Ramos (cell line): ENCODE results near the gene CEP97.
"Not testable (repeated sequence)": the region's sequence is repeated elsewhere in the genome, so short reads cannot be mapped to it uniquely, and the experiment has no call there.

ENCODE experiments used
- in situ Hi-C: fragments of 300-500 bp; cut with MboI; formaldehyde crosslinking; loops from one replicate; pipeline ENCODE4 v1.14.3; 2022; ENCODE audit warnings: low sequenced_read_pairs; ENCODE audit not compliant: unreplicated experiment

CEP97 gene

DNA sequence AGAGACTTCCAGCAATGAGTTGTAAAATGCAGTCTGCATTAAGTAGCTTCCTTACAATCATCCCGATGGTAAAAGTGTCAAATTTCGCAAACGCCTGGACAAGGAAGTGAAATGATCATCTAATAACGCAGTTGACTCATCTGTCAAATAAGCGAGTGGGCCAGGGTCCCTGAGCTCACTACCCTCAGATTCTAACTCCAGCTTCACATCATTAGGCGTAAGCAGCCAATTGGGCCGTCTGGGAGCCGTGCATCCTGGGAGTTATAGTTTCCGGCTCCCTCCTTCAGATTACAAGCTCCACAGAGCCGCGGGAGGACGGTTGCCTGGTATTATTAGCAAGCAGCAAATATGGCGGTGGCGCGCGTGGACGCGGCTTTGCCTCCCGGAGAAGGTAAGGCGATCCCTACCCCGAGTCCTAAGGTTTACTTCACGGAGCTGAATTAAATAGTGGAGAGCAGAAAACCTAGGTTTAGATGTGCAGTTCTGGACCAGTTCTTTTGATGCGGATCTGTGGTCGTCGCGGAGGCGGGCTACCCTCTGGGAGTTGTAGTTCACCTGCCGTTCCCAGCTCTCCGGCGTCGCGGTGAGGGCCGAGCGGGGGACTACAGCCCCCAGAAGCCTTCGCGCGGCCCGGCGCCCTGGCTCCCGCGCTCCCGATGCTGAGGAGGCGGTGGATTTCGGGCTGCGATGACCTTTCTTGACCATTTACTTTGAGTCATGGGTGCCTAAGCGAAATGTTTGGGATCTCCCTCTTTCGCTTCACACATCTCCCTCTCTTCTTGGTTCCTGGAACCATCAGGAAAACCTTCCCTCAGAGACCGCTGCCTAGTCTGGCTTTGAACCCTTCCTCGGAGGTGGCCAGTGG is at the start of gene CEP97:
TSS of gene CEP97 (plus strand) at position 286 of the 865 bp plus-strand sequence. CDS start at position 349, 63 bp downstream.
- in situ Hi-C loops: no loop called here

DNA sequence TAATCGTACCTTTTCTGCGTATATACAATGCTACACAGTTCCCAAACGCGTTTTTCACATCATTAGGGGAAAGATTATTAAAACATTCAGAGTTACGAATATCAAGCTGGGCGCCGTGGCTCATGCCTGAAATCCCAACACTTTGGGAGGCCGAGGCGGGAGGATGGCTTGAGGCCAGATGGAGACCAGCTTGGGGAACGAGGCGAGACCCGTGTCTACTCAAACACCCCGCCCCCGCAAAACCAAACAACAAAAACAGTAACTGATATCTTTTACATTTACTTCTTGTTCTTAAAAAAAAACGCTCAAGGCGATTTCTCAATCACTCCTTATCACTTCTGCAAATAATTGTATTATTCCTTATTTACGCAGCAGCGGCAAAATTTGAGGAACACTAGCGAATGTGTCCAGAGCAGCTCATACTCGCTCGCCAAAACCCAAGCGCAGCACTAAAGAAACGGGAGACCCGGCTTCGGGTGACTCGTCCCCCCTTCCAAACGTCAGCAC is 48.7 kb upstream of the CEP97 start:
- in situ Hi-C loops: no loop called here

- in situ Hi-C loops: no loop called here
Measured at GRCh38 chr3:101676216-101676764, 48.1 kb upstream of the CEP97 start.

GRCh38 chr3:101676765-101677435 is 47.5 kb upstream of the CEP97 start, which contains the start of gene ZBTB11:
ZBTB11 (minus strand) TSS chr3:101677132; CDS start chr3:101676914, 218 bp downstream.
- in situ Hi-C loops: no loop called here

- in situ Hi-C loops: no loop called here
Measured at GRCh38 chr3:101677436-101678286, 46.8 kb upstream of the CEP97 start.

DNA sequence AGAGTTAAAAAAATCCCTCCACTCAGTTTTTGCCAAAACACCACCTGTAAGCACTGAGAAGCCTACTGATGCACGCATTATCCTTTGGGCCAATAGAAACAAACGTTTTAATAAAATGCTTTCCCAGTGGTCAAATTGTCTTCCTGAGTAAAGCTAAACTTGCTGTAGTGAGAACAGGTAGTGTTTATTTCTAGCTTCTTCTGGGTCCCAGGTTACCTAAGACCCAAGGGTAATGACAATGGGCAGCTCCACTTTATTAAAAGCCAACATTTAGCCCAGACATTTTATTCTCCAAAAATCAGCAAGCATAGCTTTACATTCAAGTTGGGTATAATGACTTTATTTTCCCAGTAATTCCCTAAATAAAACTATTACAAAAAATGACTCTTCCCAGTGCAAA is 45.6 kb upstream of the CEP97 start:
- in situ Hi-C loops: not testable (repeated sequence)

DNA sequence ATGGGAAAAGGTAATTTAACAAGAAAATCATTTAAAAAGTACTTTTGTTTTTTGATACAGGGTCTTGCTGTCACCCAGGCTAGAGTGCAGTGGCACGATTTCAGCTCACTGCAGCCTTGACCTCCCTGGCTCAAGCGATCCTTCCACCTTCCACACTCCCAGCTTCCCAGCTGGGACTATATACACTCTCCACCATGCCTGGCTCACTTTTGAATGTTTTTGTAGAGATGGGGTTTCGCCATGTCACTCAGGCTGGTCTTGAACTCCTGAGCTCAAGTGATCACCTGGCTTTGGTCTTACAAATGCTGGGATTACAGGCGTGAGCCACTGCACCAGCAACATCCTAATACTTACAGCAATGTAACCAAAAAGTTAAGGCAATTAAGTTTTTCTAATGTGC is 43.9 kb upstream of the CEP97 start:
- in situ Hi-C loops: no loop called here

- in situ Hi-C loops: no loop called here
Measured at GRCh38 chr3:101685050-101685400, 39.4 kb upstream of the CEP97 start.

DNA sequence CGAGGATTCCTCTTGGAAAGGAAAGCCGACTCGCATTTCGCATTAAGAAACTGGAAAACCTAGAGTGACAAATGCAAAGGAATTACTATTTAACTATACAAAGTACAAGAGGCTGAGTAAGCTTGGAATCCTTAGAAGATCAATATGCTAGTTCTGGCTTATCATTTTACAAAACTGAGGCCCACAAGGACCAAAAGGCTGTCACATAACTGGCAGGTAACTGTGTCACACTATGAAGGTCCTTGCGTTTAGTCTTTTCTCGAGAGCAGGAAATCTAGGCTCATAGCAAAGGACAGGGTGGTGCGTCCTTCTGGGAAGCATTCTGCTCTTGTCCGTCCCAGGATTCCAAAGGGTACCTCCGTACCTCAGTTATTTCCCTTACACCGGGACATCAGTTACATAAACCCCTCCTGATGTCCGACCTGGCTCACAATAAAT is 38.5 kb upstream of the CEP97 start:
- in situ Hi-C loops: no loop called here

- in situ Hi-C loops: no loop called here
Measured at GRCh38 chr3:101687142-101687931, 37.1 kb upstream of the CEP97 start.

- in situ Hi-C loops: no loop called here
Measured at GRCh38 chr3:101689286-101689685, 35.1 kb upstream of the CEP97 start.

- in situ Hi-C loops: no loop called here
Measured at GRCh38 chr3:101690972-101691371, 33.4 kb upstream of the CEP97 start.

DNA sequence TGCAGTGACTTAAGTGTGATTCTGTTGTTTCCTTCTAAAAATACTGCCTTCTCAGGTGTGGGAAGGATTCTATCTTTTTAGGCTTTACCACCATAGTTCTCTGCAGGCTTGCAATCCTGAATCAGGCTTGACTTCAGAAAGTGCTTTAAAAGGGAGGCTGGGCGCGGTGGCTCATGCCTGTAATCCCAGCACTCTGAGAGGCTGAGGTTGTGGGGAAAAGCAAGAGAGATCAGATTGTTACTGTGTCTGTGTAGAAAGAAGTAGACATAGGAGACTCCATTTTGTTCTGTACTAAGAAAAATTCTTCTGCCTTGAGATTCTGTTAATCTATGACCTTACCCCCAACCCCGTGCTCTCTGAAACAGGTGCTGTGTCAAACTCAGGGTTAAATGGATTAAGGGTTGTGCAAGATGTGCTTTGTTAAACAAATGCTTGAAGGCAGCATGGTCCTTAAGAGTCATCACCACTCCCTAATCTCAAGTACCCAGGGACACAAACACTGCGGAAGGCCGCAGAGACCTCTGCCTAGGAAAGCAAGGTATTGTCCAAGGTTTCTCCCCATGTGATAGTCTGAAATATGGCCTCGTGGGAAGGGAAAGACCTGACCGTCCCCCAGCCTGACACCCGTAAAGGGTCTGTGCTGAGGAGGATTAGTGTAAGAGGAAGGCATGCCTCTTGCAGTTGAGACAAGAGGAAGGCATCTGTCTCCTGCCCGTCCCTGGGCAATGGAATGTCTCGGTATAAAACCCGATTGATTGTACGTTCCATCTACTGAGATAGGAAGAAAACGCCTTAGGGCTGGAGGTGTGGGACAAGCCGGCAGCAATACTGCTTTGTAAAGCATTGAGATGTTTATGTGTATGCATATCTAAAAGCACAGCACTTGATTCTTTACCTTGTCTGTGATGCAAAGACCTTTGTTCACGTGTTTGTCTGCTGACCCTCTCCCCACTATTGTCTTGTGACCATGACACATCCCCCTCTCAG is 32.4 kb upstream of the CEP97 start:
- in situ Hi-C loops: not testable (repeated sequence)

DNA sequence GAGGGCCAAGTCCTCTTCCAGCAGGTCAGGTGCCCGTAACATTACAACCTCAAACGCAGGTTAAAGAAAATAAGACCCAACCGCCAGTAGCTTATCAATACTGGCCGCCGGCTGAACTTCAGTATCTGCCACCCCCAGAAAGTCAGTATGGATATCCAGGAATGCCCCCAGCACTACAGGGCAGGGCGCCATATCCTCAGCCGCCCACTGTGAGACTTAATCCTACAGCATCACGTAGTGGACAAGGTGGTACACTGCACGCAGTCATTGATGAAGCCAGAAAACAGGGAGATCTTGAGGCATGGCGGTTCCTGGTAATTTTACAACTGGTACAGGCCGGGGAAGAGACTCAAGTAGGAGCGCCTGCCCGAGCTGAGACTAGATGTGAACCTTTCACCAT is 30.9 kb upstream of the CEP97 start:
- in situ Hi-C loops: not testable (repeated sequence)

DNA sequence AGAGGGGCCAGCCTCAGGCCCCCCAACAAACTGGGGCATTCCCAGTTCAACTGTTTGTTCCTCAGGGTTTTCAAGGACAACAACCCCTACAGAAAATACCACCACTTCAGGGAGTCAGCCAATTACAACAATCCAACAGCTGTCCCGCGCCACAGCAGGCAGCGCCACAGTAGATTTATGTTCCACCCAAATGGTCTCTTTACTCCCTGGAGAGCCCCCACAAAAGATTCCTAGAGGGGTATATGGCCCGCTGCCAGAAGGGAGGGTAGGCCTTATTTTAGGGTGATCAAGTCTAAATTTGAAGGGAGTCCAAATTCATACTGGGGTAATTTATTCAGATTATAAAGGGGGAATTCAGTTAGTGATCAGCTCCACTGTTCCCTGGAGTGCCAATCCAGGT is 29.6 kb upstream of the CEP97 start:
- in situ Hi-C loops: not testable (repeated sequence)

DNA sequence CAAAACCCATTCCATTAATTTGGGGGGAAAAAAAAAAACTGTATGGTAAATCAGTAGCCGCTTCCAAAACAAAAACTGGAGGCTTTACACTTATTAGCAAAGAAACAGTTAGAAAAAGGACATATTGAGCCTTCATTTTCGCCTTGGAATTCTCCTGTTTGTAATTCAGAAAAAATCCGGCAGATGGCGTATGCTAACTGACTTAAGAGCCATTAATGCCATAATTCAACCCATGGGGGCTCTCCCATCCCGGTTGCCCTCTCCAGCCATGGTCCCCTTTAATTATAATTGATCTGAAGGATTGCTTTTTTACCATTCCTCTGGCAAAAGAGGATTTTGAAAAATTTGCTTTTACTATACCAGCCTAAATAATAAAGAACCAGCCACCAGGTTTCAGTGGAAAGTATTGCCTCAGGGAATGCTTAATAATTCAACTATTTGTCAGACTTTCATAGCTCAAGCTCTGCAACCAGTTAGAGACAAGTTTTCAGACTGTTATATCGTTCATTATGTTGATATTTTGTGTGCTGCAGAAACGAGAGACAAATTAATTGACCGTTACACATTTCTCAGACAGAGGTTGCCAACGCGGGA is 28.5 kb upstream of the CEP97 start:
- in situ Hi-C loops: no loop called here

DNA sequence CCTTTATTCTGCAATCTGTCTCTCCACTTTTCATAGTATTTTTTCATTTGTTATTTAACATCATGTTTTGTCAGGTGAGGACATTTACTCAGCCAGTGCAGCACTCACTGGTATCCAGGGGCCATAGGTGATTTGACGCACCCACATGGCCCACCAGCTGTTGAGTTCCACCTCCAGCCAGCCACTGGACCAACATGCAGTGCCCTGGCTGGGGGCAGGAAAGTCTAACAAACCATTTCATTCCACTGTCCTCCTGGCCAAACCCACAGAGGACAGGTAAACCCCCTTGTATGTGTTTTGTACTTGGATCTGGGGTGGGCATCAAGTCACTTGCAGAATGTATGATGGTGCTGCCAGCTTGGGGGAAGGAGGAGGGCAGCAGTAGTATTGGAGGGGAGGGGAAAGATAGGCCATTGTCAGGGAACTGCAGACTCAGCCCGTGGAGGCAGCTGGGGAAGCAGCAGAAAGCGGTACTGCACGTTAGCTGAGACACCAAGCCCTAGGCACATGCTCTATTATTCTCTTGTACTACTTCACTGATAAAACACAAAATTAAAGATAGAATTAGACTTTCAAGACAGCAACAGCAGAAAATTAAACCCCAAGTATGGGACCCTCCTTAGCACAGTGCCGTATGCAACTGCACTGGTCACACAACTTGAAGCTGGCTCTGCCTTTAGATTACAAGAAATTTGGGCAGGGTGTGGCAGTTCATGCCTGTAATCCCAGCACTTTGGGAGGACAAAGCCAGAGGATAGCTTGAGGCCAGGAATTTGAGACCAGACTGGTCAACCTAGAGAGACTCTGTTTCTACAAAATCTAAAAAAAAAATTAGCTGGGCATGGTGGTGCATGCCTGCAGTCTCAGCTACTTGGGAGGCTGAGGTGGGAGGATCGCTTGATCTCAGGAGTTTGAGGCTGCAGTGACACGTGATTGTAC is 22.4 kb upstream of the CEP97 start:
- in situ Hi-C loops: loop anchor here (10.0 kb wide), 1 partner anchor 523 kb away; no protein-coding TSS in a partner anchor
